ENCODE results near the gene KLHDC4.

DNA sequence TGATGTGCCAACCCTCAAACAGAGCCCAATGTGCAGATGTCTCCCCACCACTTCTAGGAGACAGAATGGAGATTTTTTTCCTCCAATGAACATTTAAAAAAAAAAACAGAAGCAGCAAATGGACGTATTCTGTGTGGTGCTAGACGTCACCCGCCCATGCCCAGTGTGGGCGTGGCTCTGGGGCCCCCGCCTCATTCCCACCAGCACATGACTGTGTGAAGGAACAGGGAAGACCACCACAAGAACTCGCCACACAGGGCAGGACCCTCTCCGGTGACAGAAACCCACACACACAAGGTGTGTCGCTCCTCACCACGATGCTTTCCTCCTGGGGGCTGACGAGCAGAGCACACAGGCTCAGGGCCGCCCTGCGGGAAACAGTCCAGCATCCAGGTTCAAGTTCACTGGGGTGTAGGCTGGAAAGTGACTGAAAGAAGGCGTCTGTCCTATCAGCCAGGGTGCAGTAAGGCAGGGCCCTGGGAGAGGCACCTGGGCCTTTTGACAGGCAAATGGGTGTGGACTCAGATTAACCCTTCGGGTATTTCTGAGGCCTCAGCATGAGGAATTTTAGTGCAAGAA lies 53.5 kb downstream of the KLHDC4 start:
- no peak for TF ChIP-seq CREB1 (IDR thresholded peaks at IDR 0.05; ENCODE audit: low read depth)
- no peak for TF ChIP-seq YY1 (IDR thresholded peaks at IDR 0.05; ENCODE audit: low read depth, low read length)
- TF ChIP-seq TCF7 (IDR thresholded peaks at IDR 0.05; ENCODE audit: borderline replicate concordance), result no peak
- TF ChIP-seq, protein P1, sequence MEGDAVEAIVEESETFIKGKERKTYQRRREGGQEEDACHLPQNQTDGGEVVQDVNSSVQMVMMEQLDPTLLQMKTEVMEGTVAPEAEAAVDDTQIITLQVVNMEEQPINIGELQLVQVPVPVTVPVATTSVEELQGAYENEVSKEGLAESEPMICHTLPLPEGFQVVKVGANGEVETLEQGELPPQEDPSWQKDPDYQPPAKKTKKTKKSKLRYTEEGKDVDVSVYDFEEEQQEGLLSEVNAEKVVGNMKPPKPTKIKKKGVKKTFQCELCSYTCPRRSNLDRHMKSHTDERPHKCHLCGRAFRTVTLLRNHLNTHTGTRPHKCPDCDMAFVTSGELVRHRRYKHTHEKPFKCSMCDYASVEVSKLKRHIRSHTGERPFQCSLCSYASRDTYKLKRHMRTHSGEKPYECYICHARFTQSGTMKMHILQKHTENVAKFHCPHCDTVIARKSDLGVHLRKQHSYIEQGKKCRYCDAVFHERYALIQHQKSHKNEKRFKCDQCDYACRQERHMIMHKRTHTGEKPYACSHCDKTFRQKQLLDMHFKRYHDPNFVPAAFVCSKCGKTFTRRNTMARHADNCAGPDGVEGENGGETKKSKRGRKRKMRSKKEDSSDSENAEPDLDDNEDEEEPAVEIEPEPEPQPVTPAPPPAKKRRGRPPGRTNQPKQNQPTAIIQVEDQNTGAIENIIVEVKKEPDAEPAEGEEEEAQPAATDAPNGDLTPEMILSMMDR (IDR thresholded peaks at IDR 0.05 in 2 of 3, conservative IDR thresholded peaks at IDR 0.05 in 1 of 3; ENCODE audit: control insufficient read depth in 2 of 3, extremely low read depth in 1 of 3, insufficient read depth in 1 of 3, low read depth in 3 of 3, low read length in 3 of 3), result no peak
- no peak for TF ChIP-seq TAF1 (IDR thresholded peaks at IDR 0.05; ENCODE audit: borderline replicate concordance, low read depth, low read length)
- no peak for TF ChIP-seq POLR2A (IDR thresholded peaks at IDR 0.05; ENCODE audit: low read depth, low read length)
- TF ChIP-seq NFYB (IDR thresholded peaks at IDR 0.05; ENCODE audit: insufficient read depth, low read depth, low read length), result no peak

Measured in GM12878 (cell line).